Vagina (tissue), 2 donors: Measurements from ENCODE around the gene ZEB2. TPM values are rescaled to one million over a fixed set of nuclear protein-coding genes. Genes with fewer than 3 reads are reported as not detected.

Source experiments
- DNase-seq, 2 donors: peaks; one replicate each; pipeline ENCODE4 v3.0.0-alpha.2; 2017; ENCODE audit errors: extremely low spot score in 2 of 2
- H3K27ac ChIP-seq: fragments of 200-600 bp; sonication (generic); one replicate; pipeline ENCODE4 v1.5.1; 2019
- H3K27me3 ChIP-seq: fragments of 200-600 bp; sonication (generic); one replicate; pipeline ENCODE4 v1.5.1; 2019
- H3K36me3 ChIP-seq, 2 donors: fragments of 200-600 bp; sonication (generic); one replicate each; pipeline ENCODE4 v1.5.1; 2017 to 2019
- H3K4me1 ChIP-seq: fragments of 200-600 bp; sonication (generic); one replicate; pipeline ENCODE4 v1.5.1; 2019
- H3K4me3 ChIP-seq, 2 donors: fragments of 200-600 bp; sonication (generic); 1 replicate in 1 of 2; 2 replicates in 1 of 2; pipeline ENCODE4 v1.5.1; 2016 to 2019
- H3K9me3 ChIP-seq: fragments of 200-600 bp; sonication (generic); one replicate; pipeline ENCODE4 v1.5.1; 2019
- CTCF ChIP-seq, 3 experiments: fragments of 450-650 bp in 2 of 3; fragments of 200-600 bp in 1 of 3; sonication (generic) in 1 of 3; IDR thresholded peaks; one replicate each; pipeline ENCODE4 v1.5.1; 2017 to 2019; ENCODE audit warnings: antibody characterized with exemption in 3 of 3, mild to moderate bottlenecking in 2 of 3, moderate library complexity in 2 of 3
- POLR2A ChIP-seq, 2 donors: fragments of 450-650 bp; IDR thresholded peaks; one replicate each; pipeline ENCODE4 v1.6.1; 2017; ENCODE audit warnings: antibody characterized with exemption in 2 of 2, mild to moderate bottlenecking in 2 of 2, moderate library complexity in 2 of 2
- POLR2AphosphoS5 ChIP-seq, 2 donors: sonication (generic); formaldehyde crosslinking; IDR thresholded peaks; one replicate each; pipeline ENCODE4 v1.9.0; 2017; ENCODE audit warnings: antibody characterized with exemption in 2 of 2, mild to moderate bottlenecking in 2 of 2, low read depth in 1 of 2; ENCODE audit not compliant: insufficient read depth in 1 of 2
- intact Hi-C: fragments of 100-400 bp; cut with DNase I; formaldehyde crosslinking; loops from one replicate; pipeline ENCODE4 v1.15.1; 2023
- total RNA-seq: library from RNA; depleted of rRNA; stranded (reverse); fragments of >200 nt; gene quantifications from one replicate; pipeline ENCODE4 v1.2.3, GENCODE V29; 2016

ZEB2 gene
- total RNA-seq, 1 donor from 2014 or later: 63.6 TPM

GRCh38 chr2:144490017-144490416 is 29.9 kb downstream of the ZEB2 start:
- TF ChIP-seq POLR2AphosphoS5 (IDR thresholded peaks at IDR 0.05; ENCODE audit: insufficient read depth in 1 of 2, low read depth in 1 of 2) (no peak), CTCF (IDR thresholded peaks at IDR 0.05) (no peak), POLR2A (IDR thresholded peaks at IDR 0.05) (no peak)
- H3K36me3 ChIP-seq: no peaks in the 10 kb centered on the region
- H3K27ac ChIP-seq: peak overlapping the region; percentile 7
- DNase-seq: no peak
- H3K9me3 ChIP-seq: no peaks in the 10 kb centered on the region
- no peaks in the 10 kb centered on the region for H3K27me3 ChIP-seq
- peaks cover 34% of the 10 kb centered on the region for H3K4me1 ChIP-seq
- intact Hi-C loops: no loop called here
- H3K4me3 ChIP-seq: no peak overlapping the region

GRCh38 chr2:144489315-144489916 is 30.5 kb downstream of the ZEB2 start:
- intact Hi-C loops: no loop called here
- Histone ChIP-seq H3K4me3 (no peak overlapping the region), H3K36me3 (no peaks in the 10 kb centered on the region), H3K9me3 (no peaks in the 10 kb centered on the region), H3K27me3 (no peaks in the 10 kb centered on the region), H3K27ac (peak overlapping the region; percentile 7), H3K4me1 (peaks cover 40% of the 10 kb centered on the region)
- DNase-seq: no peak
- TF ChIP-seq POLR2AphosphoS5 (IDR thresholded peaks at IDR 0.05; ENCODE audit: insufficient read depth in 1 of 2, low read depth in 1 of 2) (no peak), POLR2A (IDR thresholded peaks at IDR 0.05) (no peak), CTCF (IDR thresholded peaks at IDR 0.05) (no peak)

GRCh38 chr2:144484201-144484948 is 35.5 kb downstream of the ZEB2 start:
- Histone ChIP-seq H3K27me3 (no peaks in the 10 kb centered on the region), H3K4me1 (peaks cover 60% of the 10 kb centered on the region), H3K4me3 (no peak overlapping the region), H3K36me3 (no peaks in the 10 kb centered on the region), H3K27ac (no peak overlapping the region), H3K9me3 (no peaks in the 10 kb centered on the region)
- no peak for TF ChIP-seq CTCF (IDR thresholded peaks at IDR 0.05)
- no peak for TF ChIP-seq POLR2AphosphoS5 (IDR thresholded peaks at IDR 0.05; ENCODE audit: insufficient read depth in 1 of 2, low read depth in 1 of 2)
- no peak for TF ChIP-seq POLR2A (IDR thresholded peaks at IDR 0.05)
- DNase-seq: no peak
- intact Hi-C loops: no loop called here

GRCh38 chr2:144481666-144482065 is 38.3 kb downstream of the ZEB2 start:
- DNase-seq: no peak
- Histone ChIP-seq H3K27me3 (no peaks in the 10 kb centered on the region), H3K4me1 (peaks cover 72% of the 10 kb centered on the region), H3K27ac (no peak overlapping the region), H3K36me3 (no peaks in the 10 kb centered on the region), H3K4me3 (no peak overlapping the region), H3K9me3 (no peaks in the 10 kb centered on the region)
- intact Hi-C loops: no loop called here
- TF ChIP-seq POLR2AphosphoS5 (IDR thresholded peaks at IDR 0.05; ENCODE audit: insufficient read depth in 1 of 2, low read depth in 1 of 2) (no peak), POLR2A (IDR thresholded peaks at IDR 0.05) (no peak), CTCF (IDR thresholded peaks at IDR 0.05) (no peak)

GRCh38 chr2:144481109-144481508 is 38.8 kb downstream of the ZEB2 start:
- Histone ChIP-seq H3K4me3 (no peak overlapping the region), H3K27ac (peak overlapping the region; percentile 10), H3K27me3 (no peaks in the 10 kb centered on the region), H3K4me1 (peaks cover 77% of the 10 kb centered on the region), H3K36me3 (no peaks in the 10 kb centered on the region), H3K9me3 (no peaks in the 10 kb centered on the region)
- TF ChIP-seq POLR2AphosphoS5 (IDR thresholded peaks at IDR 0.05; ENCODE audit: insufficient read depth in 1 of 2, low read depth in 1 of 2): no peak
- no peak for TF ChIP-seq POLR2A (IDR thresholded peaks at IDR 0.05)
- TF ChIP-seq CTCF (IDR thresholded peaks at IDR 0.05): no peak
- intact Hi-C loops: no loop called here
- DNase-seq: no peak
